Adrenal gland (tissue), 12 donors: ENCODE results near the gene MAML3. TPM values are rescaled to one million over a fixed set of nuclear protein-coding genes. Genes with fewer than 3 reads are reported as not detected.

ENCODE experiments used
- DNase-seq, 7 donors: peaks; one replicate each; pipeline ENCODE4 v3.0.0-alpha.2; 2019 to 2020
- H3K27ac ChIP-seq, 5 donors: fragments of 200-600 bp; sonication (generic) in 4 of 5; 1 replicate in 3 of 5; 2 replicates in 2 of 5; pipeline versions ENCODE4 v1.5.1 to v1.8.0; 2016 to 2020; ENCODE audit warnings: mild to moderate bottlenecking in 1 of 5
- H3K27me3 ChIP-seq: fragments of 200-600 bp; 2 replicates; pipeline ENCODE4 v1.8.0; 2021
- H3K36me3 ChIP-seq, 2 donors: fragments of 200-600 bp; replicated peaks in 1 of 2; 1 replicate in 1 of 2; 2 replicates in 1 of 2; pipeline versions ENCODE4 v1.5.1 to v1.8.0; 2018 to 2022
- H3K4me1 ChIP-seq, 2 donors: fragments of 200-600 bp; replicated peaks in 1 of 2; 1 replicate in 1 of 2; 2 replicates in 1 of 2; pipeline versions ENCODE4 v1.5.1 to v1.8.0; 2018 to 2021
- H3K4me3 ChIP-seq, 4 donors: fragments of 200-600 bp; sonication (generic) in 3 of 4; one replicate each; pipeline ENCODE4 v1.5.1; 2016 to 2018
- H3K9me3 ChIP-seq, 3 donors: fragments of 200-600 bp; sonication (generic) in 1 of 3; replicated peaks in 1 of 3; 1 replicate in 2 of 3; 2 replicates in 1 of 3; pipeline versions ENCODE4 v1.5.1 to v1.8.0; 2016 to 2021
- POLR2A ChIP-seq, 2 donors: fragments of 450-650 bp; IDR thresholded peaks; one replicate each; pipeline ENCODE4 v1.6.1; 2017; ENCODE audit warnings: antibody characterized with exemption in 2 of 2, mild to moderate bottlenecking in 2 of 2, moderate library complexity in 1 of 2
- WGBS, 4 donors: extraction: QIAGEN DNeasy Blood & Tissue Kit in 2 of 4; methylation state at CpG; one replicate each; pipeline versions ENCODE4 v1.1.5 to v1.1.7; 2013 to 2017; 5-methylcytosine and 5-hydroxymethylcytosine counted together
- intact Hi-C, 2 donors: fragments of 100-400 bp; cut with DNase I; formaldehyde crosslinking; loops; one replicate each; pipeline versions ENCODE4 v1.14.1 to v1.15.0; 2022 to 2023
- polyA plus RNA-seq, 3 donors: library from polyadenylated mRNA; stranded (reverse); fragments of 200-250 nt in 2 of 3; fragments of 350-450 nt in 1 of 3; fragmentation: Illumina TruSeq in 1 of 3; extraction: RNeasy Lipid Tissue Mini Kit (QIAGEN cat#74804) in 1 of 3; gene quantifications; one replicate each; pipeline ENCODE4 v1.2.3, GENCODE V29; 2013 to 2014
- total RNA-seq, 9 donors: library from RNA; depleted of rRNA in 4 of 9; stranded (reverse); fragments of >200 nt in 4 of 9; fragments of 120-200 nt in 1 of 9; fragmentation: NEBNext Ultra II Directional in 1 of 9; extraction: Animal tissue kit (Norgen Biotek cat#: 25700) in 1 of 9; gene quantifications; one replicate each; pipeline versions ENCODE4 v1.1.0 to v1.2.4, GENCODE V29; 2013 to 2023
- TF ChIP-seq, protein P1 (sequence below), 6 experiments: fragments of 450-650 bp in 4 of 6; fragments of 200-600 bp in 2 of 6; sonication (generic) in 1 of 6; IDR thresholded peaks; 1 replicate in 5 of 6; 2 replicates in 1 of 6; pipeline versions ENCODE4 v1.5.1 to v1.8.0; 2016 to 2021; ENCODE audit warnings: antibody characterized with exemption in 6 of 6, mild to moderate bottlenecking in 2 of 6, moderate library complexity in 1 of 6
- donor health status: healthy with polysubstance abuse.
- donor health status: Bipolar disorder and iron deficiency.
- donor health status: DM: yes; HTN: yes; CAD: no.
- donor health status: DM: no; HTN: no; CAD: no.
- donor health status: DM: no; HTN: no; CAD: no.
- donor health status: DM: yes; HTN: yes; CAD: no.

Gene MAML3
- total and polyA plus RNA-seq, 12 donors: 2.0 to 15.9 (median 8.4) TPM

DNA sequence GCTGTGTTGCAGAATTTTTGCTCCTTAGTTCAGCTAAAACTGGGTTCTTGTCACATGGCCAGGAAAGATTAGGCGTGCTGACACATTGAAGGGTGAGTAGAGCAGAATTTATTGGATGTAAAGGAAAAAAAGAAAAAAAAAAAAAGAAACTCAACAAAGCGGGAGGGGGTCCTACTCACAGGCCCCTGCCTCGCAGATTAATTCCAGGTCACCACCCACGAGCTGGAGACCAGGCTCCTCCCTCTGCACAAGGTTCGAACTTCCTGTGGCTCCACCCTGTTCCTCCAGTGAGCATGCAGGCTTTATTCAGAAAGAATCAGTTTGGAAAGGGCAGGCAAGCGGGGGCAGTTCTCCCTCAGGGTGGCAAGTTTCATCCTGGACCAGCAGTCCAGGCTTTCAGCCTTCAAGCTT, 471.2 kb downstream of the MAML3 start:
- intact Hi-C loops: no loop called here
- Histone ChIP-seq H3K27ac (peak overlapping the region in 2 of 5 donors; percentile 26 to 49), H3K9me3 (no peaks in the 10 kb centered on the region), H3K36me3 (peaks cover 0 to 15% of the 10 kb centered on the region in 2 donors), H3K4me3 (no peak overlapping the region), H3K27me3 (no peaks in the 10 kb centered on the region), H3K4me1 (peaks cover 10 to 25% of the 10 kb centered on the region in 2 donors)
- TF ChIP-seq POLR2A (IDR thresholded peaks at IDR 0.05): no peak
- TF ChIP-seq, protein P1, sequence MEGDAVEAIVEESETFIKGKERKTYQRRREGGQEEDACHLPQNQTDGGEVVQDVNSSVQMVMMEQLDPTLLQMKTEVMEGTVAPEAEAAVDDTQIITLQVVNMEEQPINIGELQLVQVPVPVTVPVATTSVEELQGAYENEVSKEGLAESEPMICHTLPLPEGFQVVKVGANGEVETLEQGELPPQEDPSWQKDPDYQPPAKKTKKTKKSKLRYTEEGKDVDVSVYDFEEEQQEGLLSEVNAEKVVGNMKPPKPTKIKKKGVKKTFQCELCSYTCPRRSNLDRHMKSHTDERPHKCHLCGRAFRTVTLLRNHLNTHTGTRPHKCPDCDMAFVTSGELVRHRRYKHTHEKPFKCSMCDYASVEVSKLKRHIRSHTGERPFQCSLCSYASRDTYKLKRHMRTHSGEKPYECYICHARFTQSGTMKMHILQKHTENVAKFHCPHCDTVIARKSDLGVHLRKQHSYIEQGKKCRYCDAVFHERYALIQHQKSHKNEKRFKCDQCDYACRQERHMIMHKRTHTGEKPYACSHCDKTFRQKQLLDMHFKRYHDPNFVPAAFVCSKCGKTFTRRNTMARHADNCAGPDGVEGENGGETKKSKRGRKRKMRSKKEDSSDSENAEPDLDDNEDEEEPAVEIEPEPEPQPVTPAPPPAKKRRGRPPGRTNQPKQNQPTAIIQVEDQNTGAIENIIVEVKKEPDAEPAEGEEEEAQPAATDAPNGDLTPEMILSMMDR (IDR thresholded peaks at IDR 0.05): no peak
- DNase-seq: peak in 6 of 7 donors; percentile 42 to 73 (median 64)
- WGBS, 4 donors: 24 to 30% (median 27%) methylated on average over 6 of the region's 6 CpGs

DNA sequence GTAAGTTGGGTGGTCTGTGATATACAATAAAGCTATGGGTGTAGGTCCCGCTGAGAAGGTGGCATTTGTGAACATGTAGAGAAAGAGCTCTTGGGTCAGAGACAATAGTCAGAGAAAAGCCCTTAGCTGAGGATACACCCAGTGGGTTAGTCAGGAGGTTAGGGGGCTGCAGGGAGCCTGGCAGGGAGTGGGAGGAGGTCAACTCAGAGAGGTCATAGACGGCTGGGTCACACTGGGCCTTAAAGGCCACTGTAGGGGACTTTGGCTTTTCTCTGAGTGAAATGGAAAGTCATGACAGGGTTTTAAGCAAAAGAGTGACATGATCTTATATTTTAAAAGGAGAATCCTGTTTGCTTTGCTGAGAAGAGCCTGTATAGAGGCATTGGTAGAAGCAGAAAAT, 471.7 kb downstream of the MAML3 start:
- Histone ChIP-seq H3K27ac (peak overlapping the region in 3 of 5 donors; percentile 28 to 59 (median 49)), H3K36me3 (peaks cover 0 to 15% of the 10 kb centered on the region in 2 donors), H3K27me3 (no peaks in the 10 kb centered on the region), H3K4me1 (peaks cover 10 to 28% of the 10 kb centered on the region in 2 donors), H3K4me3 (no peak overlapping the region), H3K9me3 (no peaks in the 10 kb centered on the region)
- WGBS, 4 donors: 54 to 73% (median 63%) methylated on average over 2 of the region's 2 CpGs
- no peak for DNase-seq
- TF ChIP-seq, protein P1 (IDR thresholded peaks at IDR 0.05): no peak
- no peak for TF ChIP-seq POLR2A (IDR thresholded peaks at IDR 0.05)
- intact Hi-C loops: no loop called here

DNA sequence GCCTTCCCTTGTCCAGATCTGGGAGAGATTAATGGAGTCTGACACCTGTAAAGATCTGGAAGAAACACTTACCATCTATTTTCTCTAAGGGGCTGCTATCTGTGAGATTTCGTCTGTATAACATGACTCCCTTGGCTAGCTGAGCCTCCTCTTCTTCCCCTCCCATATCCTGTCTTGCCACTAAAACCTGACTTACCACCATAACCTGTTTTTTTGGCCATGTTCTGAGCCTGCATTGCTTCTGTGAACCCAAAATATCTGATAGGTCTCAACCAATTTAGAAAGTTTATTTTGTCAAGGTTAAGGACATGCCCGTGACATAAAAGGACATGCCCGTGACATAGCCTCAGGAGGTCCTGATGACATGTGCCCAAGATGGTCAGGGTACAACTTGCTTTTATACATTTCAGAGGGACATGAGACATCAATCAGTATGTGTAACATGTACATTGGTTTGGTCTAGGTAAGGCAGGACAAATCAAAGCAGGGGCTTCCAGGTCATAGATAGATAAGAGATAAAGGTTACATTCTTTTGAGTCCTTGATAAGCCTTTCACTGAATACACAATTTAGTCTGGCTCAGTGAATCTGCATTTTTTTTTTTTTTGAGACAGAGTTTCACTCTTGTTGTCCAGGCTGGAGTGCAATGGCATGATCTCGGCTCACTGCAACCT, 476.9 kb downstream of the MAML3 start:
- peak in 1 of 7 donors; percentile 21 for DNase-seq
- TF ChIP-seq POLR2A (IDR thresholded peaks at IDR 0.05): no peak
- TF ChIP-seq, protein P1 (IDR thresholded peaks at IDR 0.05): no peak
- Histone ChIP-seq H3K4me1 (peaks cover 3 to 34% of the 10 kb centered on the region in 2 donors), H3K36me3 (peaks cover 0 to 22% of the 10 kb centered on the region in 2 donors), H3K27me3 (no peaks in the 10 kb centered on the region), H3K4me3 (no peak overlapping the region), H3K9me3 (no peaks in the 10 kb centered on the region), H3K27ac (peak overlapping the region in 3 of 5 donors; percentile 3 to 24 (median 3))
- intact Hi-C loops: no loop called here
- WGBS, 4 donors: 49 to 63% (median 51%) methylated on average over 4 of the region's 4 CpGs

DNA sequence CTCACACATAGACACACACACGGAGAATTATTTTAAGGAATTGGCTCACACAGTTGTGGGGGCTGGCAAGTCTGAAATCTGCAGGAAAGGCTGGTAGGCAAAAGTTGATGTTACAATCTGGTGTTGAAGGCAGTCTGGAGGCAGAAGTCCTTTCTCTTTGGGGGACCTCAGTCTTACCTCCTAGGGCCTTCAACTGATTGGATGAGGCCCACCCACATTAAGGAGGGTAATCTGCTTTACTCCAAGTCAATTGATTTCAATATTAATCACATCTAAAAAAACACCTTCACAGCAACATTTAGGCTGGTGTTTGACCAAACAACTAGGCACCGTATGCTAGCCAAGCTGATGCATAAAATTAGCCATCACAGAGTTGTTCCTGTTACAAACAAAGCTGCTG, 477.6 kb downstream of the MAML3 start:
- no peak overlapping the region for H3K4me3 ChIP-seq
- peaks cover 0 to 25% of the 10 kb centered on the region in 2 donors for H3K36me3 ChIP-seq
- WGBS, 4 donors: 87 to 96% (median 91%) methylated on average over 2 of the region's 2 CpGs
- H3K9me3 ChIP-seq: no peaks in the 10 kb centered on the region
- H3K27me3 ChIP-seq: no peaks in the 10 kb centered on the region
- no peak for DNase-seq
- H3K4me1 ChIP-seq: peaks cover 3 to 33% of the 10 kb centered on the region in 2 donors
- peak overlapping the region in 2 of 5 donors; percentile 3 to 24 for H3K27ac ChIP-seq
- no peak for TF ChIP-seq POLR2A (IDR thresholded peaks at IDR 0.05)
- TF ChIP-seq, protein P1 (IDR thresholded peaks at IDR 0.05): no peak
- intact Hi-C loops: no loop called here
